Muscle layer of colon (tissue), 2 donors: ENCODE data around the gene NRP1.

Experiments used
- H3K27ac ChIP-seq: one replicate; pipeline ENCODE4 v1.7.0; 2013; ENCODE audit warnings: low read depth, mild to moderate bottlenecking, low read length, moderate library complexity
- H3K27me3 ChIP-seq, 2 donors: one replicate each; pipeline ENCODE4 v1.7.0; 2013; ENCODE audit warnings: low read length in 2 of 2, mild to moderate bottlenecking in 2 of 2; ENCODE audit not compliant: insufficient read depth in 2 of 2, control insufficient read depth in 1 of 2
- H3K36me3 ChIP-seq: one replicate; pipeline ENCODE4 v1.7.0; 2013; ENCODE audit warnings: mild to moderate bottlenecking, low read length; ENCODE audit not compliant: insufficient read depth
- H3K4me1 ChIP-seq: one replicate; pipeline ENCODE4 v1.7.0; 2013; ENCODE audit warnings: mild to moderate bottlenecking, low read length; ENCODE audit not compliant: insufficient read depth
- H3K4me3 ChIP-seq, 2 donors: one replicate each; pipeline ENCODE4 v1.7.0; 2013; ENCODE audit warnings: low read length in 2 of 2, low read depth in 1 of 2, mild to moderate bottlenecking in 1 of 2, moderate library complexity in 1 of 2
- H3K9ac ChIP-seq: one replicate; pipeline ENCODE4 v1.7.0; 2013; ENCODE audit warnings: low read length
- H3K9me3 ChIP-seq: one replicate; pipeline ENCODE4 v1.7.0; 2013; ENCODE audit warnings: mild to moderate bottlenecking, low read length
- donor health status: abdominal sarcoma.
- donor health status: Adenocarcinoma of cecum.

The NRP1 gene

GRCh38 chr10:33254556-33255160 lies 79.8 kb downstream of the NRP1 start:
- H3K27me3 ChIP-seq, result no peaks in the 10 kb centered on the region
- H3K9me3 ChIP-seq, result no peaks in the 10 kb centered on the region
- H3K4me1 ChIP-seq, result no peaks in the 10 kb centered on the region
- H3K9ac ChIP-seq, result no peak overlapping the region
- H3K27ac ChIP-seq, result no peak overlapping the region
- H3K36me3 ChIP-seq, result peaks cover 14% of the 10 kb centered on the region
- no peak overlapping the region for H3K4me3 ChIP-seq

- no peak overlapping the region for H3K4me3 ChIP-seq
- peaks cover 14% of the 10 kb centered on the region for H3K36me3 ChIP-seq
- no peaks in the 10 kb centered on the region for H3K4me1 ChIP-seq
- no peaks in the 10 kb centered on the region for H3K9me3 ChIP-seq
- no peak overlapping the region for H3K9ac ChIP-seq
- H3K27ac ChIP-seq, result no peak overlapping the region
- no peaks in the 10 kb centered on the region for H3K27me3 ChIP-seq
Measured at GRCh38 chr10:33253411-33253810, 81.1 kb downstream of the NRP1 start.

GRCh38 chr10:33252794-33253203 lies 81.7 kb downstream of the NRP1 start:
- H3K4me3 ChIP-seq, result no peak overlapping the region
- no peaks in the 10 kb centered on the region for H3K27me3 ChIP-seq
- H3K9me3 ChIP-seq, result no peaks in the 10 kb centered on the region
- no peak overlapping the region for H3K9ac ChIP-seq
- H3K36me3 ChIP-seq, result peaks cover 14% of the 10 kb centered on the region
- H3K27ac ChIP-seq, result no peak overlapping the region
- H3K4me1 ChIP-seq, result no peaks in the 10 kb centered on the region

- H3K27me3 ChIP-seq, result no peaks in the 10 kb centered on the region
- no peak overlapping the region for H3K9ac ChIP-seq
- no peak overlapping the region for H3K27ac ChIP-seq
- no peak overlapping the region for H3K4me3 ChIP-seq
- H3K9me3 ChIP-seq, result no peaks in the 10 kb centered on the region
- H3K4me1 ChIP-seq, result no peaks in the 10 kb centered on the region
- H3K36me3 ChIP-seq, result peaks cover 14% of the 10 kb centered on the region
Measured at GRCh38 chr10:33252324-33252723, 82.1 kb downstream of the NRP1 start.

GRCh38 chr10:33249659-33250345 lies 84.7 kb downstream of the NRP1 start:
- Histone ChIP-seq H3K4me3 (no peak overlapping the region), H3K9me3 (no peaks in the 10 kb centered on the region), H3K27ac (no peak overlapping the region), H3K27me3 (no peaks in the 10 kb centered on the region), H3K36me3 (peaks cover 14% of the 10 kb centered on the region), H3K9ac (no peak overlapping the region), H3K4me1 (no peaks in the 10 kb centered on the region)

- Histone ChIP-seq H3K27ac (no peak overlapping the region), H3K4me3 (no peak overlapping the region), H3K4me1 (no peaks in the 10 kb centered on the region), H3K9ac (no peak overlapping the region), H3K27me3 (no peaks in the 10 kb centered on the region), H3K36me3 (peaks cover 14% of the 10 kb centered on the region), H3K9me3 (no peaks in the 10 kb centered on the region)
Measured at GRCh38 chr10:33249137-33249536, 85.3 kb downstream of the NRP1 start.

- no peaks in the 10 kb centered on the region for H3K4me1 ChIP-seq
- no peak overlapping the region for H3K4me3 ChIP-seq
- no peaks in the 10 kb centered on the region for H3K9me3 ChIP-seq
- peaks cover 14% of the 10 kb centered on the region for H3K36me3 ChIP-seq
- H3K27ac ChIP-seq, result no peak overlapping the region
- H3K27me3 ChIP-seq, result no peaks in the 10 kb centered on the region
- H3K9ac ChIP-seq, result no peak overlapping the region
Measured at GRCh38 chr10:33248638-33249037, 85.8 kb downstream of the NRP1 start.

- no peaks in the 10 kb centered on the region for H3K9me3 ChIP-seq
- H3K4me3 ChIP-seq, result no peak overlapping the region
- H3K27ac ChIP-seq, result no peak overlapping the region
- no peaks in the 10 kb centered on the region for H3K4me1 ChIP-seq
- no peak overlapping the region for H3K9ac ChIP-seq
- H3K36me3 ChIP-seq, result peaks cover 13% of the 10 kb centered on the region
- no peaks in the 10 kb centered on the region for H3K27me3 ChIP-seq
Measured at GRCh38 chr10:33247221-33247922, 87.1 kb downstream of the NRP1 start.

- Histone ChIP-seq H3K4me3 (no peak overlapping the region), H3K27ac (no peak overlapping the region), H3K36me3 (no peaks in the 10 kb centered on the region), H3K9me3 (no peaks in the 10 kb centered on the region), H3K9ac (no peak overlapping the region), H3K27me3 (no peaks in the 10 kb centered on the region), H3K4me1 (peaks cover 5% of the 10 kb centered on the region)
Measured at GRCh38 chr10:33245343-33245742, 89.1 kb downstream of the NRP1 start.

- Histone ChIP-seq H3K27ac (no peak overlapping the region), H3K36me3 (no peaks in the 10 kb centered on the region), H3K9me3 (no peaks in the 10 kb centered on the region), H3K4me3 (no peak overlapping the region), H3K4me1 (peaks cover 5% of the 10 kb centered on the region), H3K27me3 (no peaks in the 10 kb centered on the region), H3K9ac (no peak overlapping the region)
Measured at GRCh38 chr10:33244354-33244967, 90.0 kb downstream of the NRP1 start.

- no peaks in the 10 kb centered on the region for H3K36me3 ChIP-seq
- no peaks in the 10 kb centered on the region for H3K27me3 ChIP-seq
- H3K9me3 ChIP-seq, result no peaks in the 10 kb centered on the region
- H3K27ac ChIP-seq, result no peak overlapping the region
- peaks cover 5% of the 10 kb centered on the region for H3K4me1 ChIP-seq
- H3K9ac ChIP-seq, result no peak overlapping the region
- no peak overlapping the region for H3K4me3 ChIP-seq
Measured at GRCh38 chr10:33243703-33244102, 90.8 kb downstream of the NRP1 start.
